Naive thymus-derived CD4-positive, alpha-beta T cell (primary cell): Measurements from ENCODE around the gene IRF2BP1. TPM values are rescaled to one million over a fixed set of nuclear protein-coding genes. Genes with fewer than 3 reads are reported as not detected.

Experiments
- ATAC-seq: fragments of 150-1000 bp; cut with Tn5 transposase; 2 replicates; pipeline ENCODE4 v1.10.0; 2021; ENCODE audit warnings: mild to moderate bottlenecking, moderate library complexity
- CTCF ChIA-PET: fragments of 350-600 bp; sonication (Branson Sonifier 250); formaldehyde crosslinking; loops from one replicate; lab custom pipeline; 2021; ENCODE audit warnings: antibody characterized with exemption; lab: Charles Lee
- POLR2A ChIA-PET: fragments of 350-600 bp; sonication (Branson Sonifier 250); formaldehyde crosslinking; loops from one replicate; lab custom pipeline; 2021; ENCODE audit warnings: antibody characterized with exemption, inconsistent platforms; lab: Charles Lee
- DNase-seq, 9 donors: peaks; one replicate each; pipeline versions ENCODE4 v3.0.0 to v3.0.0-alpha.2; 2020 to 2022; ENCODE audit warnings: mixed read lengths in 1 of 9
- H3K27ac ChIP-seq: one replicate; pipeline ENCODE4 v1.7.0; 2013; ENCODE audit warnings: mild to moderate bottlenecking, low read depth, low read length, moderate library complexity
- H3K27me3 ChIP-seq, 2 donors: one replicate each; pipeline ENCODE4 v1.7.0; 2013; ENCODE audit warnings: low read length in 2 of 2, mild to moderate bottlenecking in 2 of 2, moderate library complexity in 2 of 2; ENCODE audit not compliant: control insufficient read depth in 2 of 2, insufficient read depth in 2 of 2
- H3K36me3 ChIP-seq, 3 experiments: 1 replicate in 2 of 3; 2 replicates in 1 of 3; pipeline ENCODE4 v1.7.0; 2013; ENCODE audit warnings: low read length in 3 of 3, mild to moderate bottlenecking in 3 of 3, moderate library complexity in 1 of 3; ENCODE audit not compliant: insufficient read depth in 3 of 3, control insufficient read depth in 2 of 3
- H3K4me1 ChIP-seq, 2 donors: one replicate each; pipeline ENCODE4 v1.7.0; 2013; ENCODE audit warnings: low read length in 2 of 2, mild to moderate bottlenecking in 2 of 2, moderate library complexity in 1 of 2; ENCODE audit not compliant: control insufficient read depth in 2 of 2, insufficient read depth in 2 of 2
- H3K4me3 ChIP-seq: 2 replicates; pipeline ENCODE4 v1.7.0; 2013; ENCODE audit warnings: mild to moderate bottlenecking, low read length
- H3K9me3 ChIP-seq, 3 experiments: 1 replicate in 2 of 3; 2 replicates in 1 of 3; pipeline ENCODE4 v1.7.0; 2013; ENCODE audit warnings: low read length in 3 of 3; ENCODE audit not compliant: control insufficient read depth in 2 of 3
- H3K27ac Mint-ChIP-seq, 9 donors: one replicate each; pipeline ENCODE4 v1.8.0; 2020 to 2022; ENCODE audit warnings: mixed read lengths in 9 of 9, mild to moderate bottlenecking in 8 of 9, moderate library complexity in 5 of 9, inconsistent platforms in 2 of 9
- H3K27me3 Mint-ChIP-seq, 5 donors: one replicate each; pipeline ENCODE4 v1.8.0; 2021 to 2022; ENCODE audit warnings: mixed read lengths in 5 of 5, mild to moderate bottlenecking in 1 of 5
- H3K36me3 Mint-ChIP-seq, 5 donors: one replicate each; pipeline ENCODE4 v1.8.0; 2020 to 2022; ENCODE audit warnings: mixed read lengths in 5 of 5, mild to moderate bottlenecking in 3 of 5, inconsistent platforms in 1 of 5
- H3K4me1 Mint-ChIP-seq, 7 donors: one replicate each; pipeline ENCODE4 v1.8.0; 2020 to 2022; ENCODE audit warnings: mixed read lengths in 7 of 7, mild to moderate bottlenecking in 3 of 7, inconsistent platforms in 1 of 7
- H3K4me3 Mint-ChIP-seq, 10 donors: one replicate each; pipeline ENCODE4 v1.8.0; 2020 to 2022; ENCODE audit warnings: mild to moderate bottlenecking in 10 of 10, mixed read lengths in 10 of 10, moderate library complexity in 6 of 10, inconsistent platforms in 2 of 10
- H3K9me3 Mint-ChIP-seq, 11 donors: one replicate each; pipeline ENCODE4 v1.8.0; 2020 to 2022; ENCODE audit warnings: mixed read lengths in 11 of 11, mild to moderate bottlenecking in 4 of 11, inconsistent platforms in 1 of 11, moderate library complexity in 1 of 11
- intact Hi-C, 2 donors: fragments of 100-400 bp; cut with micrococcal nuclease; formaldehyde crosslinking; loops; one replicate each; pipeline ENCODE4 v1.15.1; 2023
- polyA plus RNA-seq, 2 donors: library from polyadenylated mRNA; unstranded; fragments of 300-500 nt; fragmentation: Illumina TruSeq; gene quantifications; one replicate each; pipeline ENCODE4 v1.2.3, GENCODE V29; 2021
- total RNA-seq, 6 experiments: library from RNA in 5 of 6; stranded (reverse) in 5 of 6; gene quantifications; 1 replicate in 5 of 6; 2 replicates in 1 of 6; pipeline ENCODE4 v1.2.3 and lab custom pipeline; 2021 to 2026

Gene IRF2BP1
- total and polyA plus RNA-seq, 7 experiments from 2014 or later = 6.2 to 38.7 (median 18.9) TPM

DNA sequence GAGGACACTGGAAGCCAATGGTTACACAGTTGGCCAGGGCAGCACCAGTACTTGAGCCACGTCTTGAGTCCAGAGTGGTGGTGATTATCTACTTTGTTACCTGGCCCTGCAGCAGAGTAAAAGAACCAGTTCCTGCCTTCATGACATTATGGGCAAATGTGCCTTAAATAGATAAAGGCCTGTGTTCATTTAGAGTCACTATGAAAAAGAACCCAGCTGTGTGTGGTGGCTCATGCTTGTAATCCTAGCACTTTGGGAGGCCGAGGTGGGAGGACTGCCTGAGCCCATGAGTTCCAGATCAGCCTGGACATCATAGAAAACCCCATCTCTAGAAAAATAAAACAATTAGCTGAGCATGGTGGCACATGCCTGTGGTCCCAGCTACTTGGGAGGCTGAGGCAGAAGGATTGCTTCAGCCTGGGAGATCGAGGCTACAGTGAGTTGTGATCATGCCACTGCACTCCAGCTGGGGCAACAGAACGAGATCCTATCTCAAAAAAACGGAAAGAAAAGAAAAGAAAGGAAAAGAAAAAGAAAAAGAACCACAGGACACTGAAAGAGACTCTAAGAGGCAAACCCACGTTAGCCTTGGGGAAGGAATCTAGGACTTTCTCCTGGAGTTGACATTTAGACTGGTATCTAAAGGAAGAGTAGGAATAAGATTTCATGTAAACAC, 3.4 kb upstream of the IRF2BP1 start:
- no peaks in the 10 kb centered on the region for H3K9me3 ChIP-seq
- no peaks in the 10 kb centered on the region for H3K36me3 ChIP-seq
- CTCF ChIA-PET = no interaction called here
- Mint-ChIP-seq H3K4me3 (no peak overlapping the region), H3K36me3 (peaks cover 0 to 4% (median 0%) of the 10 kb centered on the region in 5 donors), H3K9me3 (no peaks in the 10 kb centered on the region), H3K27me3 (no peaks in the 10 kb centered on the region), H3K4me1 (peaks cover 0 to 20% (median 10%) of the 10 kb centered on the region in 7 donors), H3K27ac (peak overlapping the region in 4 of 9 donors; percentile 37 to 75 (median 47))
- peaks cover 12 to 13% of the 10 kb centered on the region in 2 donors for H3K4me1 ChIP-seq
- no peak overlapping the region for H3K27ac ChIP-seq
- intact Hi-C loops = loop anchor here (5.0 to 10.0 kb wide), 6 partner anchors 375 to 1595 kb away; partner anchors contain the start of genes BLOC1S3 (in 1 of the 2), KPTN (in 1 of the 2), PPP1R37 (in 1 of the 2) and TOMM40 (in 1 of the 2)
- DNase-seq (no peak), ATAC-seq (no peak)
- POLR2A ChIA-PET = interaction anchor here (1.7 kb wide), 1 partner anchor 12 kb away, joined by 5 read pairs; no protein-coding TSS in a partner anchor
- H3K27me3 ChIP-seq = no peaks in the 10 kb centered on the region
- H3K4me3 ChIP-seq = no peak overlapping the region

DNA sequence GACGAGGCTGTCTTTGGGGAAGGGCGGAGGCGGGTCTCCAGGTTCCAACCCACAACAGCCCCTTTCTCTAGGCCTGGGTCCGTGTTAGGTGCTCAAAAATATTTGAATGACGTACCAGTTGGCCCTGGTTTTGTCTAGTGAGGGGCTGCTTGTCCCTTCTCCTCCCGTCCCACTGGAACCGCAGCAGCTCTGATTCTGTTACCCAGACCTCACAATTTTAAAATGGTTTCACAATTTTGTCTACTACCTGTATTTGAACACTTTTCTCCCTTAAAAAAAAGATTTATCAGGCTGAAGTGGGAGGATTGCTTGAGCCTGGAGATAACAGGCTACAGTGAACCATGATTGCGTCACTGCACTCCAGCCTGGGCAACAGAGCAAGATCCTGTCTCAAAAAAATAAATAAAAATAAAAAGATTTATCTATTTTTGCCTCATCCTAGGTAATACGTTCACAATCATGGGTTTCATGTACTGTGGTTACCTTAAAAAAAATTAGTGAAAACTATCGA, 1.3 kb upstream of the IRF2BP1 start:
- Histone ChIP-seq H3K27ac (peak overlapping the region; percentile 86), H3K4me1 (peaks cover 15 to 33% of the 10 kb centered on the region in 2 donors), H3K4me3 (peak overlapping the region; percentile 99), H3K9me3 (no peaks in the 10 kb centered on the region), H3K27me3 (no peaks in the 10 kb centered on the region), H3K36me3 (no peaks in the 10 kb centered on the region)
- ATAC-seq = no peak
- CTCF ChIA-PET = interaction anchor here (2.0 kb wide), 1 partner anchor 108 kb away, joined by 7 read pairs; the partner anchor contains the start of gene CCDC61
- no peaks in the 10 kb centered on the region for H3K27me3 Mint-ChIP-seq
- H3K27ac Mint-ChIP-seq = peak overlapping the region; percentile 92 to 99 (median 97)
- no peaks in the 10 kb centered on the region for H3K9me3 Mint-ChIP-seq
- peaks cover 7 to 28% (median 18%) of the 10 kb centered on the region in 7 donors for H3K4me1 Mint-ChIP-seq
- no peak for DNase-seq
- peak overlapping the region; percentile 93 to 99 (median 97) for H3K4me3 Mint-ChIP-seq
- POLR2A ChIA-PET = interaction anchor here (1.3 to 4.2 kb wide), 2 partner anchors 15 to 107 kb away, joined by 4 to 42 read pairs; partner anchors contain the start of gene MYPOP
- intact Hi-C loops = loop anchor here (2.0 to 10.0 kb wide), 7 partner anchors 156 to 1598 kb away; partner anchors contain the start of genes BLOC1S3 (in 1 of the 2), FBXO46 (in 1 of the 2), KPTN (in 1 of the 2) and PPP1R37 (in 1 of the 2)
- H3K36me3 Mint-ChIP-seq = peaks cover 0 to 10% (median 0%) of the 10 kb centered on the region in 5 donors

- DNase-seq = peak; percentile 76 to 93 (median 88)
- intact Hi-C loops = loop anchor here (1.0 to 10.0 kb wide), 19 partner anchors 16 to 1598 kb away; partner anchors contain the start of genes CCDC61 (in 2 of the 2), DMWD (in 2 of the 2), MYPOP (in 2 of the 2) and SYMPK (in 2 of the 2)
- POLR2A ChIA-PET = interaction anchor here (0.5 to 4.2 kb wide), 8 partner anchors 15 to 1956 kb away, joined by 3 to 42 read pairs (median 4); partner anchors contain the start of genes MYPOP, SIX5 and SYMPK
- H3K4me3 ChIP-seq = peak overlapping the region; percentile 99
- CTCF ChIA-PET = interaction anchor here (0.6 to 2.5 kb wide), 8 partner anchors 14 to 199 kb away, joined by 3 to 12 read pairs (median 5); partner anchors contain the start of genes CCDC61, FOXA3 and SYMPK
- Mint-ChIP-seq H3K36me3 (peaks cover 0 to 10% (median 3%) of the 10 kb centered on the region in 5 donors), H3K4me3 (peak overlapping the region; percentile 93 to 99 (median 97)), H3K9me3 (peaks cover 0 to 1% (median 0%) of the 10 kb centered on the region in 11 donors), H3K27me3 (no peaks in the 10 kb centered on the region), H3K27ac (peak overlapping the region; percentile 92 to 99 (median 97)), H3K4me1 (peaks cover 10 to 32% (median 19%) of the 10 kb centered on the region in 7 donors)
- no peaks in the 10 kb centered on the region for H3K36me3 ChIP-seq
- peak overlapping the region; percentile 86 for H3K27ac ChIP-seq
- no peaks in the 10 kb centered on the region for H3K27me3 ChIP-seq
- ATAC-seq = peak; percentile 85
- H3K4me1 ChIP-seq = peaks cover 15 to 34% of the 10 kb centered on the region in 2 donors
- H3K9me3 ChIP-seq = no peaks in the 10 kb centered on the region
These were observed 672 bp upstream of the IRF2BP1 start for GRCh38 chr19:45886427-45887199.

- DNase-seq = peak in 2 of 9 donors; percentile 29 to 47
- Mint-ChIP-seq H3K36me3 (peaks cover 0 to 6% (median 5%) of the 10 kb centered on the region in 5 donors), H3K4me3 (peak overlapping the region; percentile 30 to 96 (median 68)), H3K9me3 (peaks cover 0 to 4% (median 0%) of the 10 kb centered on the region in 11 donors), H3K27ac (peak overlapping the region in 1 of 9 donors; percentile 72), H3K27me3 (peaks cover 0 to 3% (median 0%) of the 10 kb centered on the region in 5 donors), H3K4me1 (peaks cover 14 to 36% (median 21%) of the 10 kb centered on the region in 7 donors)
- ChIA-PET CTCF (interaction anchor here (0.6 to 2.5 kb wide), 4 partner anchors 21 to 360 kb away, joined by 3 to 12 read pairs (median 6); partner anchors contain the start of gene CCDC61), POLR2A (interaction anchor here (0.5 to 4.2 kb wide), 2 partner anchors 17 to 1464 kb away, joined by 3 to 42 read pairs; partner anchors contain the start of genes DHX34 and MYPOP)
- Histone ChIP-seq H3K27me3 (no peaks in the 10 kb centered on the region), H3K4me1 (peaks cover 15 to 34% of the 10 kb centered on the region in 2 donors), H3K4me3 (peak overlapping the region; percentile 99), H3K9me3 (no peaks in the 10 kb centered on the region), H3K36me3 (no peaks in the 10 kb centered on the region), H3K27ac (peak overlapping the region; percentile 86)
- intact Hi-C loops = loop anchor here (5.0 to 10.0 kb wide), 6 partner anchors 380 to 1600 kb away; partner anchors contain the start of genes BLOC1S3 (in 1 of the 2), KPTN (in 1 of the 2), PPP1R37 (in 1 of the 2) and TOMM40 (in 1 of the 2)
- no peak for ATAC-seq
These were observed 1.0 kb downstream of the IRF2BP1 start for GRCh38 chr19:45884682-45885555.
